Measurements from ENCODE around the gene KLK14.
A peak's percentile ranks its signal among the peaks of the same experiment; 100 is the strongest.

Gene KLK14

GRCh38 chr19:51100601-51101000, 17.9 kb upstream of the KLK14 start:
- no peak for TF ChIP-seq CTCF (IDR thresholded peaks at IDR 0.05; ENCODE audit: insufficient read depth, missing control alignments)
- no peak for FAIRE-seq
- DNase-seq (ENCODE audit: insufficient read length, low spot score), result no peak

GRCh38 chr19:51099047-51099382, 16.3 kb upstream of the KLK14 start:
- FAIRE-seq, result no peak
- no peak for DNase-seq (ENCODE audit: insufficient read length, low spot score)
- no peak for TF ChIP-seq CTCF (IDR thresholded peaks at IDR 0.05; ENCODE audit: insufficient read depth, missing control alignments)

- no peak for TF ChIP-seq CTCF (IDR thresholded peaks at IDR 0.05; ENCODE audit: insufficient read depth, missing control alignments)
- FAIRE-seq, result no peak
- no peak for DNase-seq (ENCODE audit: insufficient read length, low spot score)
These were observed 15.8 kb upstream of the KLK14 start for GRCh38 chr19:51098365-51099046.

GRCh38 chr19:51097796-51098195, 15.1 kb upstream of the KLK14 start:
- no peak for DNase-seq (ENCODE audit: insufficient read length, low spot score)
- TF ChIP-seq CTCF (IDR thresholded peaks at IDR 0.05; ENCODE audit: insufficient read depth, missing control alignments), result no peak
- FAIRE-seq, result no peak

GRCh38 chr19:51097166-51097738, 14.6 kb upstream of the KLK14 start:
- TF ChIP-seq CTCF (IDR thresholded peaks at IDR 0.05; ENCODE audit: insufficient read depth, missing control alignments), result peak; percentile 61
- FAIRE-seq (no peak), DNase-seq (ENCODE audit: insufficient read length, low spot score) (peak; percentile 51)

- TF ChIP-seq CTCF (IDR thresholded peaks at IDR 0.05; ENCODE audit: insufficient read depth, missing control alignments), result peak; percentile 24
- DNase-seq (ENCODE audit: insufficient read length, low spot score) (no peak), FAIRE-seq (no peak)
These were observed 13.9 kb upstream of the KLK14 start for GRCh38 chr19:51096473-51097165.

Measured in D721Med (cell line).